ENCODE measurements around the gene CORO2B.

CORO2B gene

DNA sequence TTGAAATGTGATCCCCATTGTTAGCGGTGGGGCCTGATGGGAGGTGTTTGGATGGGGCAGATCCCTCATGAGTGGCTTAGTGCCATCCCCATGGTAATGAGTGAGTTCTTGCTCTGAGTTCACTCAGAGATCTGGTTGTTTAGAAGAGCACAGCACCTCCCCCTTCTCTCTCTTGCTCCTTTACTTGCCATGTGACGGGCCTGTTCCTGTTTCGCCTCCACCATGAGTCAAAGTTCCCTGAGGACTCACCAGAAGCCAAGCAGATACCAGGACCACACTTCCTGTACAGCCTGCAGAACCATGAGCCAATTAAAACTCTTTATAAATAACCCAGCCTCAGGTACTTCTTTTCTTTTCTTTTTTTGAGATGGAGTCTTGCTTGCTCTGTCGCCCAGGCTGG, 195.3 kb downstream of the CORO2B start:
- in situ Hi-C loops (cut with HindIII; ENCODE audit: low sequenced_read_pairs): no loop called here
- no peak for DNase-seq (ENCODE audit: low read depth)
- TF ChIP-seq, protein P1, sequence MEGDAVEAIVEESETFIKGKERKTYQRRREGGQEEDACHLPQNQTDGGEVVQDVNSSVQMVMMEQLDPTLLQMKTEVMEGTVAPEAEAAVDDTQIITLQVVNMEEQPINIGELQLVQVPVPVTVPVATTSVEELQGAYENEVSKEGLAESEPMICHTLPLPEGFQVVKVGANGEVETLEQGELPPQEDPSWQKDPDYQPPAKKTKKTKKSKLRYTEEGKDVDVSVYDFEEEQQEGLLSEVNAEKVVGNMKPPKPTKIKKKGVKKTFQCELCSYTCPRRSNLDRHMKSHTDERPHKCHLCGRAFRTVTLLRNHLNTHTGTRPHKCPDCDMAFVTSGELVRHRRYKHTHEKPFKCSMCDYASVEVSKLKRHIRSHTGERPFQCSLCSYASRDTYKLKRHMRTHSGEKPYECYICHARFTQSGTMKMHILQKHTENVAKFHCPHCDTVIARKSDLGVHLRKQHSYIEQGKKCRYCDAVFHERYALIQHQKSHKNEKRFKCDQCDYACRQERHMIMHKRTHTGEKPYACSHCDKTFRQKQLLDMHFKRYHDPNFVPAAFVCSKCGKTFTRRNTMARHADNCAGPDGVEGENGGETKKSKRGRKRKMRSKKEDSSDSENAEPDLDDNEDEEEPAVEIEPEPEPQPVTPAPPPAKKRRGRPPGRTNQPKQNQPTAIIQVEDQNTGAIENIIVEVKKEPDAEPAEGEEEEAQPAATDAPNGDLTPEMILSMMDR (IDR thresholded peaks at IDR 0.05; ENCODE audit: low read depth, low read length, missing control alignments): no peak
- H3K4me3 ChIP-seq (ENCODE audit: low read depth, low read length): no peak overlapping the region

DNA sequence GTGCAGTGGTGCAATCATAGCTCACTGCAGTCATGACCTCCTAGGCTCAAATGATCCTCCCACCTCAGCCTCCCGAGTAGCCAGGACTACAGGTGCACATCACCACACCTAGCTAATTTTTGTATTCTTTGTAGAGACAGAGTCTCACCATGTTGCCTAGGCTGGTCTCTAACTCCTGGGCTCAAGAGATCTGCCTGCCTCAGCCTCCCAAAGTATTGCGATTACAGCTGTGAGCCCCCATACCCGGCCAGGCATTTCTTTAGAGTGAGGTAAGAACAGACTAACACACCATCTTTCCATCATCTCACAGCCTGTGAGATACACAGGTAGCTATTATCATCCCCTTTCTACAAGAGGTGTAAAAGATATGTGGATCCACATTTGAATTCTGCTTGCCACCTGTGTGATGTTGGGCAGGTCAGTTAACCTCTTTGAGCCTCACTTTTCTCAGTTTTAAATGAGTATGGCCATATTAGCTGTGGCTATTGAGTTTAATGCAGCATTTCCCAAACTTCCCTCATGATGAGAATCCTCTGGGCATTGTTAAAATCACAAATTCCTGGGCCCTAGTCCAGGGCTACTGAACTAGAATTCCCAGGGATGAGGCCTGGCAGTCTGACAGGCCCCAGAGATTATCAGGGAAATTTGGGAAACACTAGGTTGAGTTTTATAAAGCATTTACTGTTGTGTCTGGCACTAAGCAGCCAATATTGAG, 195.9 kb downstream of the CORO2B start:
- in situ Hi-C loops (cut with HindIII; ENCODE audit: low sequenced_read_pairs): no loop called here
- DNase-seq (ENCODE audit: low read depth): no peak
- H3K4me3 ChIP-seq (ENCODE audit: low read depth, low read length): no peak overlapping the region
- TF ChIP-seq, protein P1 (IDR thresholded peaks at IDR 0.05; ENCODE audit: low read depth, low read length, missing control alignments): no peak

DNA sequence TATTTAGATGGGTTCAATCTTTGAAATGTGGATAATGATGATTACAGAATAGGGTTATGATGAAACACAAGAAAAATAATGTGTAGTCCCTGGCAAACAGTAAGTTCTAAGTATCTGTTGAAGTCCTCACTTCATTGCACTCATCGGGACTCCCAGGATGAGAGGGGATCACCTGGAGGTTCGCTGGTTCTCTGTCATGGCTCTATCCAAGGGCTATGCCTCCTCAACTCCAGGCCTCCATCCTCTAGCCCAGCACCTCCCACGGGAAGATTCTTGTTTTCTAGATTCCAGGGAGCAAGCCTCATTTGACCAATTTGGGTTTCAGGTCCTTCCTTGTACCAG, 196.4 kb downstream of the CORO2B start:
- no peak overlapping the region for H3K4me3 ChIP-seq (ENCODE audit: low read depth, low read length)
- TF ChIP-seq, protein P1 (IDR thresholded peaks at IDR 0.05; ENCODE audit: low read depth, low read length, missing control alignments): no peak
- no peak for DNase-seq (ENCODE audit: low read depth)
- in situ Hi-C loops (cut with HindIII; ENCODE audit: low sequenced_read_pairs): no loop called here

DNA sequence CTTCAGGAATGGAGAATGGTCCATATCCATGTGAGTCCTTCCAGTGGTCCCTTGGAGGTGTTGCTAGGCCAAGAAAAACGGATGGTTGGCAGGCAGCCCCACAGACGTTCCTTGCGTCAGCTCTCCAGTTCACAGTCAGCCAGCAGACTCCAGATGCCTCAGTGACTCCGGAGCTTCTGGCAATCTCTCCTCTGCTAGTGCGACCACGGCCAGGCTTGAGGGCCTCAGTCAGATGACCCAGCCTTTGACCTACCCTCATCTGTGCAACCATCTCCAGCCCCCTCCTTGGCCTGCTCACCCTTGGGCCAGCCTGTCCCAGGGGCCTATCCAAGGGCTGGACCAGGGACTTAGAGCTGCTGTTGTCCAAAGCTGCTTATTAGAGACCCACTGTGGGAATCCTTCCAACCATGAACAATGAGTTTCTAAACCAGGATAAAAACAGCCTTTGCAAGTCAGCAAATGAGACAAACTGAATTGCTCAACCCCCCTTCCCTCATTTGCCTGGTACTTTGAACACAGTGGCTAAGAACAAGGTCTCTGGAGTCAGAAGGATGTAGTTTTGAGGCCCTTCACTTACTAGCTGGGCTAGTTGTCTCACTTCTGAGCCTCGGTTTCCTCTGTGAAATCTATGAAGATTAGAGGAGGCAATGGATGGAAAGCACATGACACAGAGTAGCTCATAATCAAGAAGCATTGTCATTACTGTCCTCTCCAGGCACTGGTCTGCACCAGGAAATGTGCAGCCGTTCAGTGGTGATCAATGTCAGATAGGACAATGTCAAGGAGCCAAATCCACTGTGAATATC, 197.1 kb downstream of the CORO2B start:
- H3K4me3 ChIP-seq (ENCODE audit: low read depth, low read length): no peak overlapping the region
- in situ Hi-C loops (cut with HindIII; ENCODE audit: low sequenced_read_pairs): no loop called here
- TF ChIP-seq, protein P1 (IDR thresholded peaks at IDR 0.05; ENCODE audit: low read depth, low read length, missing control alignments): no peak
- DNase-seq (ENCODE audit: low read depth): peak; percentile 54

DNA sequence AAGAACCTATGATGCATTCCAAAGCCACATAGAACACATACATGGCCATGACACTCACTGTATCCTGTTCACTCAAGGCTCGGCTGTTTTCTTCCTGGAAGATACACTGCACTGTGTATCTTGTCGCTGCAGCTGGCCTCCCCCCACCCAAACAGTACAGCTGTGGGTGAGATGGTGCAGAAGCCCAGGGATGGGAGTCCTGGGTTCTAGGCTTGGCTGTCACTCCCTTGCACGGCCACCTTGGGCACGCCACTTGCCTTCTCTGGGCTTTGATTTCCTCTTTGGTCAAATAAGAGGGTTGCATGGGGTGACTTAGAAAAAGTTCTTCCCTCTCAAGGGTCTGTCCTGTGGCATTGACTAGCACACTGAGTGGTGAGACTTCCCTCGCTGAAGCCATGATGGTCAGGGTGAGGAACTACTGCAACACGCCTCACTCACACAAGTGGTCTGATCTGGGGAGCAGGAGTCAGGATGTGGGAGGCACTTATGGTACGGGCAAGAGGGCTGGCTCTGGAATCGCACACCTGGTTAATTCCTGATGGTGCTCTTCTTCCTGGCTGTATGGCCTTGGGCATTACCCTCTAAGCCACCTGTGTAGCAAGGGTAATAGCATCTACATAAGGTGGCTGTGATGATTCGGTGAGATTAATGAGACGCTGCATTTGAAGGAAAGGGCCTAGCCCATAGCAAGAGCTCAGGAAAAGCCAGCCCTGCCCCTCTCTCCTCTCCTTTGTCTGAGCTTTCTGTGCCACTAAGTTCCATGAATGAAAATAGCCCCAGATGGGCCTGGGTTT, 197.9 kb downstream of the CORO2B start:
- in situ Hi-C loops (cut with HindIII; ENCODE audit: low sequenced_read_pairs): no loop called here
- TF ChIP-seq, protein P1 (IDR thresholded peaks at IDR 0.05; ENCODE audit: low read depth, low read length, missing control alignments): no peak
- no peak for DNase-seq (ENCODE audit: low read depth)
- no peak overlapping the region for H3K4me3 ChIP-seq (ENCODE audit: low read depth, low read length)

Data from astrocyte of the cerebellum (primary cell).